HL-60 (cell line): ENCODE measurements around the gene NTNG2.

Experiments
- DNase-seq, 2 experiments: peaks; one replicate each; pipeline ENCODE4 v3.0.0-alpha.2; 2010 to 2020; ENCODE audit warnings: low read depth in 1 of 2, low spot score in 1 of 2
- H3K27ac ChIP-seq: fragments of 250-450 bp; sonication (Bioruptor Pico); replicated peaks from 2 replicates; pipeline ENCODE4 v1.5.1; 2020; ENCODE audit warnings: mild to moderate bottlenecking, moderate library complexity
- H3K27me3 ChIP-seq: fragments of 250-450 bp; sonication (Bioruptor Pico); 2 replicates; pipeline ENCODE4 v1.5.1; 2021; ENCODE audit warnings: mild to moderate bottlenecking, moderate library complexity; ENCODE audit not compliant: insufficient read depth, poor library complexity, severe bottlenecking
- H3K4me3 ChIP-seq: replicated peaks from 2 replicates; pipeline ENCODE4 v1.5.1; 2011; ENCODE audit warnings: mild to moderate bottlenecking, control low read depth, low read length; ENCODE audit not compliant: insufficient read depth
- CTCF ChIP-seq: IDR thresholded peaks from one replicate; pipeline ENCODE4 v1.5.1; 2011; ENCODE audit warnings: low read length, control low read depth, inconsistent platforms; ENCODE audit not compliant: insufficient read depth
- GABPA ChIP-seq: IDR thresholded peaks from 2 replicates; pipeline ENCODE4 v1.6.1; 2012; ENCODE audit warnings: low read depth
- POLR2AphosphoS5 ChIP-seq: IDR thresholded peaks from 2 replicates; pipeline ENCODE4 v1.6.1; 2012; ENCODE audit warnings: low read depth
- REST ChIP-seq: IDR thresholded peaks from 2 replicates; pipeline ENCODE4 v1.6.1; 2012; ENCODE audit warnings: low read depth; ENCODE audit not compliant: insufficient replicate concordance
- SPI1 ChIP-seq: IDR thresholded peaks from 2 replicates; pipeline ENCODE4 v1.6.1; 2012; ENCODE audit warnings: low read depth, mild to moderate bottlenecking, borderline replicate concordance

NTNG2 gene

GRCh38 chr9:132163457-132163875 lies 1.6 kb downstream of the NTNG2 start:
- Histone ChIP-seq H3K4me3 (peak overlapping the region; percentile 75), H3K27ac (no peak overlapping the region), H3K27me3 (no peaks in the 10 kb centered on the region)
- DNase-seq: peak in 1 of 2 experiments; percentile 27
- TF ChIP-seq REST: no peak
- no peak for TF ChIP-seq SPI1
- no peak for TF ChIP-seq CTCF
- TF ChIP-seq GABPA: no peak
- no peak for TF ChIP-seq POLR2AphosphoS5

DNA sequence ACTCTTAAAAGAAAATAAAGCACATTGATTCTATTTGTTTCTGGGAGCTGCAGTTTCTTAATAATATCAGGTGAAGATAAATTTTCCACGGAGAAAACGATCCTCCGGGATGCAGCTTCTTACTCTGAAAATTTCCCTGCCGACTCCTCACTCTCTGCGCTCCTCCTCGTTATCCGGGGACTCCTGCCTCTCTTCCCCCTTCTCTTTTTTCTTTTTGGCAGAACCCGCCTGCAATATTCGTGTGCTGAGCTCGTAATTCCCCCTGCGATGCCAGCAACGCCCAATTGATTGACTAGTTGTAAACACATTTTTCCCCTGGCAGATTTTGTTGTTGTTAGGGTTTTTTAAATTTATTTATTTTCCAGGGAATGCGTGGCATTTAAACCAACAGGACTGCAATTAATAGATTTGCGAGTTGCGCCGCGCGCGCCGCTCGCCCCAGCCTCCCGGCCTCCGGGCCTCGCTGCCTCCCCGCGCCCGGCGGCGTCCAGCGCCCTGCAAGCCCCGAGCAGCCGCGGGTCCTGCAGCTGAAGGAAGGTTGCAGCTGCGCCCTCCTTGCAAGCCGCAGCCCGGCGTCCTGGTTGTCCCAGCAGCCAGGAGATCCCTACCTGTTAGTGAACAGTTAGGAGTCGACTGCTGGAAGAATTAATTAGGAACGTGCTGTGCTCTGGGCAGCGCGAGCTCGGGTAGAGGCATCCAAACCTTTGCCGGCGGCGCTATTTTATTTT lies 2.2 kb downstream of the NTNG2 start:
- no peak for DNase-seq
- TF ChIP-seq POLR2AphosphoS5: no peak
- no peaks in the 10 kb centered on the region for H3K27me3 ChIP-seq
- H3K4me3 ChIP-seq: no peak overlapping the region
- H3K27ac ChIP-seq: no peak overlapping the region

DNA sequence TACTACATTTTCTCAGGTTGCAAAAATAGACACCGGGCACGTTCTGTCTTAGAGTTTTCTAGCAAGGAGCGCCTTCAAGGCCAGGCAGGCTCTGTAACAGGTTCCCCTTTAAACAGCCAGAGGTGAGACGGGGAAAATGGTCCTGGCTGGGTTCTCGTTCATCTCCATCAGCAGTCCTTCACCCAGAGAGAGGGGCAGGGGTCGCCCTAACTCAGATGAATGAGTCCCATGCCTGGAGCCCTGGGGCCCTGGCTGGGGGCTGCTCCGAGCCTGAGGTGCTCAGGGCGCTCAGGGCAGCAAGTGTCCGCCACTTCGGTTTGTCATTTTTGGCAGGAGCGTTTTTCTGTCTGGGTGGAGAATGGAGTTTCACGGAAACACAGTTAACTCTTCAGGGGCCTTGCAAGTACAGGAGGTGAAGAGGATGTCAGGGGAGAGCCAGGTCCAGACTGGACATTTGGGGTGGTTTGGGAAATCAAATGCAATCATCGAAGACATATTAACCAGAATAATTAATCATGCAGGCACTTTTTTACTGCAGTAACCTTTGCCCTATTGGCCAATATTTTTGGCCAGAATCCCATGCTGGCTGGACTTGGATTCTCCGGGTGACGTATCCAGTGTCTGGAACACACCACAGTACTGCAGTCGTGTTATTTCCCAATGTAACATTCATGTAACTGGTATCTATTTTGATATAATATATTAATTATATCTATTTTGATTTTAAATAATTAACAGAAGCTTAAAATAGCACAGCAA lies 2.9 kb downstream of the NTNG2 start:
- TF ChIP-seq CTCF: no peak
- TF ChIP-seq GABPA: no peak
- no peak for TF ChIP-seq POLR2AphosphoS5
- TF ChIP-seq REST: no peak
- no peak for TF ChIP-seq SPI1
- H3K27me3 ChIP-seq: no peaks in the 10 kb centered on the region
- H3K27ac ChIP-seq: no peak overlapping the region
- no peak for DNase-seq
- H3K4me3 ChIP-seq: no peak overlapping the region

GRCh38 chr9:132166599-132166998 lies 4.7 kb downstream of the NTNG2 start:
- TF ChIP-seq GABPA: no peak
- Histone ChIP-seq H3K4me3 (no peak overlapping the region), H3K27me3 (no peaks in the 10 kb centered on the region), H3K27ac (no peak overlapping the region)
- DNase-seq: no peak
